SK-N-MC (cell line): ENCODE data around the gene PREX1.

Experiments
- EZH2 ChIP-seq: fragments of 200-600 bp; sonication (generic); IDR thresholded peaks from one replicate; pipeline ENCODE4 v1.6.1; 2017; ENCODE audit warnings: antibody characterized with exemption
- FOXP2 ChIP-seq: optimal IDR thresholded peaks from 2 replicates; pipeline ENCODE3; 2011; ENCODE audit warnings: mild to moderate bottlenecking, moderate library complexity; ENCODE audit not compliant: insufficient read depth; ENCODE audit errors: extremely low read length, control extremely low read depth
- POLR2AphosphoS5 ChIP-seq: IDR thresholded peaks from 2 replicates; pipeline ENCODE4 v1.6.1; 2012; ENCODE audit warnings: mild to moderate bottlenecking, low read depth, low read length, borderline replicate concordance

DNA sequence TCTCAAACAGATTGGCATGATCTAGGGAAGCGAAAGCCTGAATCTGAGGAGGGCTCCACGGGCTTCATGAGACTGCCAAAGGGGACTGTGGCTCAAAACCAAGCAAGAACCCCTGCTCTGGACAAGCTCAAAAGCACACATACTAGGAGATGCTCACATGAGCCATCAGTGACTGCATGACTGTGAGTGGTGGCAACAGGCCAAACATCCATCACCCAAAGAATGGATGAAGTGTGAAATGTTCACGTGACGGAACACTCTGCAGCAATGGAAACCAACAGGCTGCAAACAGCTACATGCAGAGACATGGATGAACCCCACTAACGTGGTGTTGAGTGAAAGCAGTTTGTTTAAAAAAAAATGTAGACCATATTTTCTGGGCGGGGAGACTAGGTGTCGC, 136.3 kb downstream of the PREX1 start:
- TF ChIP-seq POLR2AphosphoS5 (no peak), EZH2 (no peak), FOXP2 (no peak)
